Right lobe of liver (tissue), 4 donors: Measurements from ENCODE around the gene TIMP3.

Experiments
- CTCF ChIP-seq, 4 donors: fragments of 200-600 bp in 3 of 4; fragments of 450-650 bp in 1 of 4; IDR thresholded peaks; one replicate each; pipeline versions ENCODE4 v1.5.1 to v1.8.0; 2016 to 2022; ENCODE audit warnings: antibody characterized with exemption in 4 of 4, mild to moderate bottlenecking in 2 of 4
- POLR2A ChIP-seq: fragments of 450-650 bp; IDR thresholded peaks from one replicate; pipeline ENCODE4 v1.6.1; 2017; ENCODE audit warnings: antibody characterized with exemption, mild to moderate bottlenecking
- donor health status: DM: no; HTN: no; CAD: no.
- donor health status: DM: no; HTN: no; CAD: no.
- donor health status: DM: no; HTN: yes; CAD: no.

- no peak for TF ChIP-seq CTCF (IDR thresholded peaks at IDR 0.05)
- TF ChIP-seq POLR2A, result no peak
Observed at GRCh38 chr22:32777987-32778386, 23.5 kb upstream of the TIMP3 start.
